ENCODE results near the gene KNCN.

KNCN gene

DNA sequence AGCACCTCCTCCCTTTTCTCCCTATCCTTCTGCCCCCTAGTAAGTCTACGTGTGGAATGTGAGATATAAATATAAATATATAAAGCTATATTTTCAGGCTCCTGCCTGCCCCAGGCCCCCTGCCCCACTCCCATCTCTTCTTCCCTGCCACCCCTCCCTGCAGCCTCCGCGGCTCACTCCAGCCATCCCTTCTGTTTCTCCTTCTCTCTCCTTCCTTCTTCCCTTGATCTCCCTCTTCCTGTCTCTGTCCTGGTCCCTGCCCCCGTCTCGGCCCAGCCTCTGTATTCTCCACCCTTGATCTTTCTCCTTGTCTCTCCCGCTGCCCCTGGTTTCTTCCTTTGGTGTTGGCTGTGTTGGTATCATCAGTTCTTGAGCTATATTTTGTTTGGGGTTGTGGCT, 38.7 kb downstream of the KNCN start:
- in situ Hi-C loops (cut with MboI; ENCODE audit: low pct_unique_long_range_greater_than_20kb, low sequenced_read_pairs, unreplicated experiment): no loop called here
- DNase-seq (ENCODE audit: low spot score): no peak
- TF ChIP-seq, protein P1, sequence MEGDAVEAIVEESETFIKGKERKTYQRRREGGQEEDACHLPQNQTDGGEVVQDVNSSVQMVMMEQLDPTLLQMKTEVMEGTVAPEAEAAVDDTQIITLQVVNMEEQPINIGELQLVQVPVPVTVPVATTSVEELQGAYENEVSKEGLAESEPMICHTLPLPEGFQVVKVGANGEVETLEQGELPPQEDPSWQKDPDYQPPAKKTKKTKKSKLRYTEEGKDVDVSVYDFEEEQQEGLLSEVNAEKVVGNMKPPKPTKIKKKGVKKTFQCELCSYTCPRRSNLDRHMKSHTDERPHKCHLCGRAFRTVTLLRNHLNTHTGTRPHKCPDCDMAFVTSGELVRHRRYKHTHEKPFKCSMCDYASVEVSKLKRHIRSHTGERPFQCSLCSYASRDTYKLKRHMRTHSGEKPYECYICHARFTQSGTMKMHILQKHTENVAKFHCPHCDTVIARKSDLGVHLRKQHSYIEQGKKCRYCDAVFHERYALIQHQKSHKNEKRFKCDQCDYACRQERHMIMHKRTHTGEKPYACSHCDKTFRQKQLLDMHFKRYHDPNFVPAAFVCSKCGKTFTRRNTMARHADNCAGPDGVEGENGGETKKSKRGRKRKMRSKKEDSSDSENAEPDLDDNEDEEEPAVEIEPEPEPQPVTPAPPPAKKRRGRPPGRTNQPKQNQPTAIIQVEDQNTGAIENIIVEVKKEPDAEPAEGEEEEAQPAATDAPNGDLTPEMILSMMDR (IDR thresholded peaks at IDR 0.05; ENCODE audit: extremely low read depth, insufficient read depth, missing control alignments): no peak

- in situ Hi-C loops (cut with MboI; ENCODE audit: low pct_unique_long_range_greater_than_20kb, low sequenced_read_pairs, unreplicated experiment): no loop called here
- no peak for DNase-seq (ENCODE audit: low spot score)
- TF ChIP-seq, protein P1 (IDR thresholded peaks at IDR 0.05; ENCODE audit: extremely low read depth, insufficient read depth, missing control alignments): no peak
Observed at GRCh38 chr1:46512135-46512791, 39.2 kb downstream of the KNCN start.

DNA sequence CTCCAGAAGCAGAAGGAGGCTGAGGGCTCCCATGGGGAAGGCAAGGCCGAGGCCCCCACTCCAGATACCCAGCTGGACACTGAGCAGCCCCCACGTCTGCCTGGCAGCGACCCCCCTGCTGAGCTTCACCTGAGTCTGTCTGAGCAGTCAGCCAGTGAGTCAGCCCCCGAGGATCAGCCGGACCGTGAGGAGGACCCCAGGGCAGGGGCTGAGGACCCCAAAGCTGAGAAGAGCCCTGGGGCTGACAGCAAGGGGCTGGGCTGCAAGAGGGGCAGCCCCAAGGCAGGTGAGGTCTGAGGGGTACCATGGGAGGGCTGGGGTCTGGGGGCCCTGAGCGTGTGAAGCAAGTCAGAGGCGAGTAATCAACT, 40.5 kb downstream of the KNCN start:
- in situ Hi-C loops (cut with MboI; ENCODE audit: low pct_unique_long_range_greater_than_20kb, low sequenced_read_pairs, unreplicated experiment): no loop called here
- TF ChIP-seq, protein P1 (IDR thresholded peaks at IDR 0.05; ENCODE audit: extremely low read depth, insufficient read depth, missing control alignments): no peak
- DNase-seq (ENCODE audit: low spot score): no peak

DNA sequence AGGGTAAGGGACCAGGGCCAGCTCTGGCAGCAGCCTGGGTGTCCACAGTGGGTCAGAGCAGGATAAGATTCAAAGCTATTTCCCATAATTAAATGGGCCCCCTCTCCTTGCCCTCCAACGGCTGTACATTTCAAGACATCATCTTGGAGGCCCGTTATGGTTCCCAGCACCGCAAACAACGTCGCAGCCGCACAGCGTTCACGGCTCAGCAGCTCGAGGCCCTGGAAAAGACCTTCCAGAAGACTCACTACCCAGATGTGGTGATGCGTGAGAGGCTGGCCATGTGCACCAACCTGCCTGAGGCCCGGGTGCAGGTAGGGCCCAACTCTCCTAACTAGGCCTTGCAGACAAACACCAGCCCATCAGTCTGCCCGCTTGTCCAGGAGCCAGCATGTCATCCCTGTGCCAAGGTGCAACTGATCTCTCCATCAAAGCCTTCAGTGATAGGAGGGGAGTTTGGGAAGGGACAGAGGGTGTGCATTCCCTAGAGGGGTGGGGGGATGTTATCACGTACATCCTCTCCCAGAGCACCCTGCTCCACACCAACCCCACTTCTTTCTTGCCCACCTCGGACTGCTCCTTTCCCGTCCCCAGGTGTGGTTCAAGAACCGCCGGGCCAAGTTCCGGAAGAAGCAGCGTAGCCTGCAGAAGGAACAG, 41.0 kb downstream of the KNCN start:
- no peak for DNase-seq (ENCODE audit: low spot score)
- in situ Hi-C loops (cut with MboI; ENCODE audit: low pct_unique_long_range_greater_than_20kb, low sequenced_read_pairs, unreplicated experiment): no loop called here
- TF ChIP-seq, protein P1 (IDR thresholded peaks at IDR 0.05; ENCODE audit: extremely low read depth, insufficient read depth, missing control alignments): no peak

DNA sequence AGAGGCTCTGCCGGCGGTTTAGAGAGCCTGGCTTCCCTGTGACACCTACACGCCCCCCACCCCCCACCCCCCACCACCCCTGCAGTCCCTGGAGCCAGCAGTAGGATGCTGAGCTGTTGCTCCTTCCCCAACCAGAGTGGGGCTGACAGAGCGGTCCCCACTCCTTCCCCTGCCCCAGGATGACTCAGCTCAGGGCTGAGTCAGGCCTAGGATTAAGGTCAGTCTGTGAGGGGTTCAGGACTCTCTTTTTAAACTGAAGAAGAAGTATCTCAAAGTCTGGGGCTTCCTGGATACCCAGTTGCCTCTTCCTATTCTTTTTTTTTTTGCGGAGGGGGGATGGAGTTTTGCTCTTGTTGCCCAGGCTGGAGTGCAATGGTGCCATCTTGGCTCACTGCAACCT, 42.7 kb downstream of the KNCN start:
- TF ChIP-seq, protein P1 (IDR thresholded peaks at IDR 0.05; ENCODE audit: extremely low read depth, insufficient read depth, missing control alignments): no peak
- DNase-seq (ENCODE audit: low spot score): no peak
- in situ Hi-C loops (cut with MboI; ENCODE audit: low pct_unique_long_range_greater_than_20kb, low sequenced_read_pairs, unreplicated experiment): no loop called here

DNA sequence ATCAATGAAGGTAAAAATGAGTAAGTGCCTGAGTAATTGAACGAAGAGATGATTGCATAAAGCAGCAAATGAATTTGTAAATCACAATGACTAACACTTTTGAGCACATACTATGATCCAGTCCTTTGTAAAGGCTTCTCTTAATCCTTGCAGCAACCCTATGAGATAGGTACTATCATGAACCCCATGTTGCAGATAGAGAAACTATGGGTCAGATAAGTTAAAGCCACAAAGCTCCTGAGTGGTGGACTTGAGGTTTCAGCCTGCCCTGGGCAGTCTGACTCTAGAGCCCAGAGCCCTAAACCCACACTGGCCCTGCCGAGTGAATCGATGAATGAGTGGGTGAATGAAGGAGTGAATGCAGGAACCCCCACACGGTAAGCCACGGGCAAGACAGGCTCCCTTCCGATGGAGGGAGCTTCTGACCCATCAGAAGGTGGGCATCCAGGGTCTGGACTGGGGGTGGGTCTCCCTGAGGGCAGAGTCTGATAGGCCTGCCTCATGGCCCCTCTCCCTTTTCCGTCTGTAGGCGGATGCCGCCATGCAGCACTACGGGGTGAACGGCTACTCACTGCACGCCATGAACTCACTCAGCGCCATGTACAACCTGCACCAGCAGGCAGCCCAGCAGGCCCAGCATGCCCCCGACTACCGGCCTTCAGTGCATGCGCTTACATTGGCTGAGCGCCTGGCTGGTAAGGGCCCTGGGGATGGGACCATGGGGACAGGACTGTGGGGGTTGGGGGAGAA, 44.8 kb downstream of the KNCN start:
- in situ Hi-C loops (cut with MboI; ENCODE audit: low pct_unique_long_range_greater_than_20kb, low sequenced_read_pairs, unreplicated experiment): no loop called here

More for the DNA sequence above, 44.8 kb downstream of the KNCN start:
- DNase-seq (ENCODE audit: low spot score): no peak
- TF ChIP-seq, protein P1 (IDR thresholded peaks at IDR 0.05; ENCODE audit: extremely low read depth, insufficient read depth, missing control alignments): no peak

Measured in GM13977 (cell line).